Stimulated activated CD8-positive, alpha-beta memory T cell treated with anti-CD3 and anti-CD28 coated beads, Interleukin-15, amount 100 ng/mL, for 4 hours (primary cell): ENCODE results near the gene RNU2-1.
"Not testable (repeated sequence)": the region's sequence is repeated elsewhere in the genome, so short reads cannot be mapped to it uniquely, and the experiment has no call there.

Experiments used
- DNase-seq, 2 donors: peaks; one replicate each; pipeline ENCODE4 v3.0.0-alpha.2; 2020; ENCODE audit warnings: low read depth in 2 of 2

RNU2-1 gene

GRCh38 chr17:43233877-43234276, at the start of gene RNU2-1:
TSS of gene RNU2-1 (minus strand) at chr17:43233977.
- DNase-seq: not testable (repeated sequence)

GRCh38 chr17:43272914-43273313, 39.1 kb upstream of the RNU2-1 start:
- not testable (repeated sequence) for DNase-seq

GRCh38 chr17:43272483-43272882, 38.7 kb upstream of the RNU2-1 start:
- not testable (repeated sequence) for DNase-seq

GRCh38 chr17:43270552-43271504, 37.1 kb upstream of the RNU2-1 start:
- DNase-seq: not testable (repeated sequence)

GRCh38 chr17:43246456-43246855, 12.7 kb upstream of the RNU2-1 start:
- DNase-seq: not testable (repeated sequence)

GRCh38 chr17:43240596-43241352, 7.0 kb upstream of the RNU2-1 start:
- DNase-seq: not testable (repeated sequence)

- not testable (repeated sequence) for DNase-seq
These were observed 5.8 kb upstream of the RNU2-1 start for GRCh38 chr17:43239597-43239996.

GRCh38 chr17:43233263-43233662, 514 bp downstream of the RNU2-1 start:
- DNase-seq: not testable (repeated sequence)

- not testable (repeated sequence) for DNase-seq
These were observed 1.6 kb downstream of the RNU2-1 start for GRCh38 chr17:43232021-43232699.

- not testable (repeated sequence) for DNase-seq
These were observed 2.4 kb downstream of the RNU2-1 start for GRCh38 chr17:43231205-43232020.

- DNase-seq: not testable (repeated sequence)
These were observed 5.6 kb downstream of the RNU2-1 start, which contains the start of gene CCDC200 for GRCh38 chr17:43228020-43228782. TSS of gene CCDC200 (minus strand) at chr17:43228623. CDS start at chr17:43228554, 69 bp downstream.

- no peak for DNase-seq
These were observed 7.4 kb downstream of the RNU2-1 start for GRCh38 chr17:43226393-43226792.

- no peak for DNase-seq
These were observed 9.6 kb downstream of the RNU2-1 start for GRCh38 chr17:43224146-43224705.

- DNase-seq: no peak
These were observed 13.2 kb downstream of the RNU2-1 start for GRCh38 chr17:43220511-43221125.

GRCh38 chr17:43219746-43220380, 13.9 kb downstream of the RNU2-1 start:
- DNase-seq: no peak

- no peak for DNase-seq
These were observed 14.8 kb downstream of the RNU2-1 start for GRCh38 chr17:43219001-43219400.

- DNase-seq: peak in 1 of 2 donors; percentile 26
These were observed 16.1 kb downstream of the RNU2-1 start for GRCh38 chr17:43217614-43218087.

- no peak for DNase-seq
These were observed 16.8 kb downstream of the RNU2-1 start for GRCh38 chr17:43216762-43217613.
